H9 (cell line): ENCODE data around the gene ITM2B. TPM values are rescaled to one million over a fixed set of nuclear protein-coding genes. Genes with fewer than 3 reads are reported as not detected.
A peak's percentile ranks its signal among the peaks of the same experiment; 100 is the strongest.

Source experiments
- DNase-seq: peaks from one replicate; pipeline ENCODE4 v3.0.0-alpha.2; 2017
- H2AFZ ChIP-seq: one replicate; pipeline ENCODE4 v1.6.1; 2013; ENCODE audit warnings: mild to moderate bottlenecking, low read length, control low read depth, moderate library complexity
- H2AK5ac ChIP-seq: 2 replicates; pipeline ENCODE4 v1.6.1; 2013; ENCODE audit warnings: low read length, control low read depth, mixed read lengths; ENCODE audit not compliant: insufficient read length
- H2BK120ac ChIP-seq: one replicate; pipeline ENCODE4 v1.6.1; 2013; ENCODE audit warnings: low read depth, mild to moderate bottlenecking, low read length, control low read depth, inconsistent platforms; ENCODE audit not compliant: poor library complexity, severe bottlenecking
- H2BK12ac ChIP-seq: 2 replicates; pipeline ENCODE4 v1.6.1; 2013; ENCODE audit warnings: low read length, control low read depth, mixed read lengths, low read depth; ENCODE audit not compliant: insufficient read length
- H2BK15ac ChIP-seq: 2 replicates; pipeline ENCODE4 v1.6.1; 2013; ENCODE audit warnings: low read depth, low read length, control low read depth
- H2BK20ac ChIP-seq: one replicate; pipeline ENCODE4 v1.6.1; 2013; ENCODE audit warnings: low read depth, mild to moderate bottlenecking, low read length, control low read depth, inconsistent platforms; ENCODE audit not compliant: poor library complexity, severe bottlenecking
- H2BK5ac ChIP-seq: 2 replicates; pipeline ENCODE4 v1.6.1; 2013; ENCODE audit warnings: low read length, control low read depth, mixed read lengths; ENCODE audit not compliant: insufficient read length
- H3K14ac ChIP-seq: 2 replicates; pipeline ENCODE4 v1.6.1; 2013; ENCODE audit warnings: low read length, control low read depth; ENCODE audit not compliant: insufficient read depth
- H3K18ac ChIP-seq: 2 replicates; pipeline ENCODE4 v1.6.1; 2013; ENCODE audit warnings: low read depth, mild to moderate bottlenecking, mixed read lengths, low read length, control low read depth; ENCODE audit not compliant: insufficient read length
- H3K23ac ChIP-seq: 2 replicates; pipeline ENCODE4 v1.6.1; 2013; ENCODE audit warnings: low read length, control low read depth, mixed read lengths, low read depth; ENCODE audit not compliant: insufficient read length
- H3K23me2 ChIP-seq: 2 replicates; pipeline ENCODE4 v1.6.1; 2013; ENCODE audit warnings: low read depth, mild to moderate bottlenecking, mixed read lengths, low read length, control low read depth; ENCODE audit not compliant: insufficient read length, poor library complexity, severe bottlenecking
- H3K27ac ChIP-seq: 2 replicates; pipeline ENCODE4 v1.5.1; 2013; ENCODE audit warnings: low read length, control low read depth, mixed read lengths, low read depth; ENCODE audit not compliant: insufficient read length
- H3K27me3 ChIP-seq: 2 replicates; pipeline ENCODE4 v1.6.1; 2013; ENCODE audit warnings: low read length, control low read depth, inconsistent platforms; ENCODE audit not compliant: insufficient read depth
- H3K4ac ChIP-seq: 2 replicates; pipeline ENCODE4 v1.6.1; 2013; ENCODE audit warnings: low read depth, mild to moderate bottlenecking, control low read depth, inconsistent platforms, low read length, moderate library complexity
- H3K4me1 ChIP-seq: 2 replicates; pipeline ENCODE4 v1.6.1; 2013; ENCODE audit warnings: low read length, control low read depth, inconsistent platforms; ENCODE audit not compliant: insufficient read depth
- H3K4me2 ChIP-seq: 2 replicates; pipeline ENCODE4 v1.6.1; 2013; ENCODE audit warnings: low read length, control low read depth, mixed read lengths; ENCODE audit not compliant: insufficient read length, insufficient read depth
- H3K56ac ChIP-seq: 2 replicates; pipeline ENCODE4 v1.6.1; 2013; ENCODE audit warnings: low read depth, mild to moderate bottlenecking, mixed read lengths, low read length, control low read depth; ENCODE audit not compliant: insufficient read length
- H3K79me1 ChIP-seq: 2 replicates; pipeline ENCODE4 v1.6.1; 2013; ENCODE audit warnings: low read depth, mild to moderate bottlenecking, moderate library complexity, low read length, control low read depth, inconsistent platforms; ENCODE audit not compliant: insufficient read depth, poor library complexity, severe bottlenecking
- H3K79me2 ChIP-seq: 2 replicates; pipeline ENCODE4 v1.6.1; 2013; ENCODE audit warnings: low read length, control low read depth, inconsistent platforms; ENCODE audit not compliant: insufficient read depth
- H3K9ac ChIP-seq: 2 replicates; pipeline ENCODE4 v1.6.1; 2013; ENCODE audit warnings: low read length, control low read depth, mixed read lengths; ENCODE audit not compliant: insufficient read length; ENCODE audit errors: extremely low read depth
- H3K9me3 ChIP-seq: one replicate; pipeline ENCODE4 v1.6.1; 2013; ENCODE audit warnings: low read depth, low read length, inconsistent platforms; ENCODE audit not compliant: control insufficient read depth
- H3T11ph ChIP-seq: one replicate; pipeline ENCODE4 v1.6.1; 2013; ENCODE audit warnings: mild to moderate bottlenecking, low read length, control low read depth, inconsistent platforms
- H4K20me1 ChIP-seq: one replicate; pipeline ENCODE4 v1.6.1; 2013; ENCODE audit not compliant: control insufficient read depth, insufficient read length, insufficient read depth
- H4K5ac ChIP-seq: 2 replicates; pipeline ENCODE4 v1.6.1; 2013; ENCODE audit warnings: low read depth, mild to moderate bottlenecking, mixed read lengths, low read length, control low read depth; ENCODE audit not compliant: insufficient read length
- H4K8ac ChIP-seq: replicated peaks from 2 replicates; pipeline ENCODE4 v1.6.1; 2013; ENCODE audit warnings: low read length, control low read depth, mixed read lengths, low read depth; ENCODE audit not compliant: insufficient read length
- H4K91ac ChIP-seq: 2 replicates; pipeline ENCODE4 v1.6.1; 2013; ENCODE audit warnings: low read depth, mild to moderate bottlenecking, moderate library complexity, mixed read lengths, low read length, control low read depth; ENCODE audit not compliant: insufficient read length
- H3K27ac Mint-ChIP-seq, 3 experiments: 2 replicates in 2 of 3; 3 replicates in 1 of 3; pipeline ENCODE4 v1.8.0; 2020 to 2021; ENCODE audit warnings: mixed read lengths in 3 of 3, mild to moderate bottlenecking in 1 of 3, moderate library complexity in 1 of 3
- H3K27me3 Mint-ChIP-seq: 2 replicates; pipeline ENCODE4 v1.8.0; 2021; ENCODE audit warnings: low read depth, mild to moderate bottlenecking, moderate library complexity, mixed read lengths
- H3K36me3 Mint-ChIP-seq, 3 experiments: 2 replicates in 2 of 3; 3 replicates in 1 of 3; pipeline ENCODE4 v1.8.0; 2020 to 2021; ENCODE audit warnings: low read depth in 3 of 3, mixed read lengths in 3 of 3; ENCODE audit not compliant: insufficient read depth in 1 of 3
- H3K4me1 Mint-ChIP-seq, 2 experiments: 2 replicates each; pipeline ENCODE4 v1.8.0; 2020; ENCODE audit warnings: mixed read lengths in 2 of 2
- H3K4me3 Mint-ChIP-seq, 2 experiments: 2 replicates in 1 of 2; 3 replicates in 1 of 2; pipeline ENCODE4 v1.8.0; 2020 to 2021; ENCODE audit warnings: mild to moderate bottlenecking in 2 of 2, mixed read lengths in 2 of 2, moderate library complexity in 1 of 2
- H3K9me3 Mint-ChIP-seq, 2 experiments: 2 replicates in 1 of 2; 3 replicates in 1 of 2; pipeline ENCODE4 v1.8.0; 2020; ENCODE audit warnings: mild to moderate bottlenecking in 2 of 2, mixed read lengths in 2 of 2, moderate library complexity in 1 of 2
- CTCF ChIP-seq: fragments of 200-600 bp; sonication (generic); conservative IDR thresholded peaks from 3 replicates; pipeline ENCODE4 v1.8.0; 2021; ENCODE audit warnings: antibody characterized with exemption, mild to moderate bottlenecking
- WGBS: extraction: QIAGEN DNeasy Blood & Tissue Kit; methylation state at CpG from one replicate; pipeline ENCODE4 v1.1.7; 2013; ENCODE audit warnings: missing lambda C conversion rate, low lambda C conversion rate, mixed read lengths; ENCODE audit not compliant: insufficient read length; ENCODE audit errors: extremely low coverage; 5-methylcytosine and 5-hydroxymethylcytosine counted together
- total RNA-seq: library from RNA; stranded (reverse); gene quantifications from 2 replicates; pipeline ENCODE4 v1.2.1, GENCODE V29; 2021

ITM2B gene
- total RNA-seq, 1 experiment from 2014 or later, result 175 TPM

GRCh38 chr13:48235341-48236135, 2.5 kb downstream of the ITM2B start:
- H2AK5ac ChIP-seq, result no peak overlapping the region
- peak overlapping the region; percentile 39 to 71 for H3K4me3 Mint-ChIP-seq
- no peak overlapping the region for H3K23ac ChIP-seq
- H3K4me1 Mint-ChIP-seq, result peaks cover 41 to 48% of the 10 kb centered on the region in 2 experiments
- peak overlapping the region; percentile 49 to 94 (median 54); a peak in 6 of 7 replicates for H3K27ac Mint-ChIP-seq
- no peaks in the 10 kb centered on the region for H3K9me3 ChIP-seq
- H3K9me3 Mint-ChIP-seq, result no peaks in the 10 kb centered on the region; a peak in 1 of 5 replicates
- H3K9ac ChIP-seq, result no peak overlapping the region
- WGBS, result no CpG with 5 or more reads among the region's 7 CpGs
- peaks cover 10% of the 10 kb centered on the region; the same call in 1 of the 2 replicates for H3K79me2 ChIP-seq
- peak overlapping the region; percentile 36 for H3K4me2 ChIP-seq
- peaks cover 3% of the 10 kb centered on the region for H3K23me2 ChIP-seq
- no peak for TF ChIP-seq CTCF
- no peak overlapping the region for H4K8ac ChIP-seq
- no peak overlapping the region for H2BK20ac ChIP-seq
- H3K79me1 ChIP-seq, result no peaks in the 10 kb centered on the region
- H4K20me1 ChIP-seq, result no peaks in the 10 kb centered on the region
- no peak overlapping the region for H3K18ac ChIP-seq
- H3T11ph ChIP-seq, result no peak overlapping the region
- no peak overlapping the region for H4K5ac ChIP-seq
- H4K91ac ChIP-seq, result no peak overlapping the region
- peak; percentile 55 for DNase-seq
- H2AFZ ChIP-seq, result no peak overlapping the region
- H2BK15ac ChIP-seq, result no peak overlapping the region
- H3K4me1 ChIP-seq, result peaks cover 4% of the 10 kb centered on the region; the same call in 1 of the 2 replicates
- H3K4ac ChIP-seq, result no peak overlapping the region
- peaks cover 0 to 3% (median 3%) of the 10 kb centered on the region in 3 experiments; a peak in 3 of 7 replicates for H3K36me3 Mint-ChIP-seq
- H2BK12ac ChIP-seq, result no peak overlapping the region
- H3K14ac ChIP-seq, result no peak overlapping the region
- H2BK120ac ChIP-seq, result no peak overlapping the region
- no peaks in the 10 kb centered on the region; the same call in 1 of the 2 replicates for H3K27me3 ChIP-seq
- H3K27me3 Mint-ChIP-seq, result no peaks in the 10 kb centered on the region; the same call in 1 of the 2 replicates
- peak overlapping the region; percentile 54 for H3K27ac ChIP-seq
- H2BK5ac ChIP-seq, result no peak overlapping the region
- H3K56ac ChIP-seq, result no peak overlapping the region
